KBM-7 (cell line): ENCODE results near the gene ABCA13.

Experiments
- DNase-seq: peaks from one replicate; pipeline ENCODE4 v3.0.0-alpha.2; 2015
- in situ Hi-C: fragments of 300-500 bp; cut with MboI; formaldehyde crosslinking; loops from 2 replicates; pipeline ENCODE4 v1.14.3; 2020; ENCODE audit warnings: low sequenced_read_pairs, low pct_unique_long_range_greater_than_20kb, mixed read lengths

ABCA13 gene

GRCh38 chr7:48455363-48455762, 284.1 kb downstream of the ABCA13 start:
- in situ Hi-C loops = no loop called here

GRCh38 chr7:48458701-48459524, 287.7 kb downstream of the ABCA13 start:
- no peak for DNase-seq
- in situ Hi-C loops = no loop called here

More at GRCh38 chr7:48455363-48455762, 284.1 kb downstream of the ABCA13 start:
- no peak for DNase-seq

- no peak for DNase-seq
- in situ Hi-C loops = no loop called here
Measured at GRCh38 chr7:48466713-48467112, 295.5 kb downstream of the ABCA13 start.

- in situ Hi-C loops = no loop called here
- DNase-seq = no peak
Measured at GRCh38 chr7:48471196-48471595, 299.9 kb downstream of the ABCA13 start.

- DNase-seq = no peak
Measured at GRCh38 chr7:48472640-48473039, 301.4 kb downstream of the ABCA13 start.

GRCh38 chr7:48473205-48473865, 302.1 kb downstream of the ABCA13 start:
- no peak for DNase-seq
- in situ Hi-C loops = no loop called here

More at GRCh38 chr7:48472640-48473039, 301.4 kb downstream of the ABCA13 start:
- in situ Hi-C loops = no loop called here

- DNase-seq = no peak
- in situ Hi-C loops = no loop called here
Measured at GRCh38 chr7:48481235-48481634, 310.0 kb downstream of the ABCA13 start.

- in situ Hi-C loops = no loop called here
- no peak for DNase-seq
Measured at GRCh38 chr7:48497521-48497920, 326.3 kb downstream of the ABCA13 start.

GRCh38 chr7:48502021-48502420, 330.8 kb downstream of the ABCA13 start:
- in situ Hi-C loops = no loop called here

GRCh38 chr7:48505051-48505450, 333.8 kb downstream of the ABCA13 start:
- in situ Hi-C loops = no loop called here
- DNase-seq = no peak

More at GRCh38 chr7:48502021-48502420, 330.8 kb downstream of the ABCA13 start:
- DNase-seq = no peak

- in situ Hi-C loops = no loop called here
- DNase-seq = no peak
Measured at GRCh38 chr7:48505466-48505865, 334.2 kb downstream of the ABCA13 start.

- in situ Hi-C loops = no loop called here
- no peak for DNase-seq
Measured at GRCh38 chr7:48506569-48506968, 335.3 kb downstream of the ABCA13 start.

GRCh38 chr7:48511080-48511479, 339.8 kb downstream of the ABCA13 start:
- DNase-seq = no peak
- in situ Hi-C loops = no loop called here

- DNase-seq = no peak
- in situ Hi-C loops = no loop called here
Measured at GRCh38 chr7:48512892-48513291, 341.6 kb downstream of the ABCA13 start.

- in situ Hi-C loops = no loop called here
- DNase-seq = no peak
Measured at GRCh38 chr7:48515171-48515570, 343.9 kb downstream of the ABCA13 start.

GRCh38 chr7:48518092-48518491, 346.8 kb downstream of the ABCA13 start:
- in situ Hi-C loops = no loop called here
- DNase-seq = no peak

GRCh38 chr7:48522692-48523091, 351.4 kb downstream of the ABCA13 start:
- DNase-seq = no peak
- in situ Hi-C loops = no loop called here

GRCh38 chr7:48525736-48526732, 354.8 kb downstream of the ABCA13 start:
- in situ Hi-C loops = no loop called here
- DNase-seq = no peak

GRCh38 chr7:48528646-48529045, 357.4 kb downstream of the ABCA13 start:
- in situ Hi-C loops = no loop called here
- DNase-seq = peak; percentile 26
